ENCODE results near the gene MUC5B.

DNA sequence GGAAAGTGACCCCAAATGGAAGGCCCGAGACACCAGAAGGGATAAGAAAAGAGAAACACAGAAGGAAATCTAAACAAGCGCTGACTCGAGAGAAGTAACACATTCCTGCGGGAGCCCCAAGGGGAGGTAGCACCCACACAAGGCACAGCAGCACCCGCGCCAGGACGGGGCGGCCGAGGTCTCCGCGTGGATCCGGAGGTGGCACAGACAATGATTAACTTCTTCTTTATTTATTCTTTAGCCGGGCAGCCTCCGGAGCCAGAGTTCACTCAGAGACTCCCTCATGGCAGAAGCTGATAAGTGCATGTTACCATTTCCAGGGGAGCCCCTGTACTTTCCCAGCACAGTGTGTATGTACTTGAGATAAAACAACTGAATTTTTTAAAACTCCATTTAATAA lies 81.5 kb downstream of the MUC5B start:
- TF ChIP-seq POLR2A (IDR thresholded peaks at IDR 0.05): no peak
- TF ChIP-seq, protein P1, sequence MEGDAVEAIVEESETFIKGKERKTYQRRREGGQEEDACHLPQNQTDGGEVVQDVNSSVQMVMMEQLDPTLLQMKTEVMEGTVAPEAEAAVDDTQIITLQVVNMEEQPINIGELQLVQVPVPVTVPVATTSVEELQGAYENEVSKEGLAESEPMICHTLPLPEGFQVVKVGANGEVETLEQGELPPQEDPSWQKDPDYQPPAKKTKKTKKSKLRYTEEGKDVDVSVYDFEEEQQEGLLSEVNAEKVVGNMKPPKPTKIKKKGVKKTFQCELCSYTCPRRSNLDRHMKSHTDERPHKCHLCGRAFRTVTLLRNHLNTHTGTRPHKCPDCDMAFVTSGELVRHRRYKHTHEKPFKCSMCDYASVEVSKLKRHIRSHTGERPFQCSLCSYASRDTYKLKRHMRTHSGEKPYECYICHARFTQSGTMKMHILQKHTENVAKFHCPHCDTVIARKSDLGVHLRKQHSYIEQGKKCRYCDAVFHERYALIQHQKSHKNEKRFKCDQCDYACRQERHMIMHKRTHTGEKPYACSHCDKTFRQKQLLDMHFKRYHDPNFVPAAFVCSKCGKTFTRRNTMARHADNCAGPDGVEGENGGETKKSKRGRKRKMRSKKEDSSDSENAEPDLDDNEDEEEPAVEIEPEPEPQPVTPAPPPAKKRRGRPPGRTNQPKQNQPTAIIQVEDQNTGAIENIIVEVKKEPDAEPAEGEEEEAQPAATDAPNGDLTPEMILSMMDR (IDR thresholded peaks at IDR 0.05): no peak

Data from testis (tissue), 2 donors.